Esophagus squamous epithelium (tissue), 4 donors: ENCODE measurements around the gene LOXHD1.

Experiments used
- POLR2A ChIP-seq, 4 donors: fragments of 450-650 bp; IDR thresholded peaks; one replicate each; pipeline ENCODE4 v1.6.1; 2017; ENCODE audit warnings: antibody characterized with exemption in 4 of 4, mild to moderate bottlenecking in 4 of 4, moderate library complexity in 3 of 4
- TF ChIP-seq, protein P1 (sequence below), 6 experiments: fragments of 450-650 bp in 4 of 6; fragments of 200-600 bp in 2 of 6; sonication (generic) in 2 of 6; IDR thresholded peaks; one replicate each; pipeline ENCODE4 v1.5.1; 2016 to 2019; ENCODE audit warnings: antibody characterized with exemption in 6 of 6, mild to moderate bottlenecking in 4 of 6, moderate library complexity in 4 of 6

DNA sequence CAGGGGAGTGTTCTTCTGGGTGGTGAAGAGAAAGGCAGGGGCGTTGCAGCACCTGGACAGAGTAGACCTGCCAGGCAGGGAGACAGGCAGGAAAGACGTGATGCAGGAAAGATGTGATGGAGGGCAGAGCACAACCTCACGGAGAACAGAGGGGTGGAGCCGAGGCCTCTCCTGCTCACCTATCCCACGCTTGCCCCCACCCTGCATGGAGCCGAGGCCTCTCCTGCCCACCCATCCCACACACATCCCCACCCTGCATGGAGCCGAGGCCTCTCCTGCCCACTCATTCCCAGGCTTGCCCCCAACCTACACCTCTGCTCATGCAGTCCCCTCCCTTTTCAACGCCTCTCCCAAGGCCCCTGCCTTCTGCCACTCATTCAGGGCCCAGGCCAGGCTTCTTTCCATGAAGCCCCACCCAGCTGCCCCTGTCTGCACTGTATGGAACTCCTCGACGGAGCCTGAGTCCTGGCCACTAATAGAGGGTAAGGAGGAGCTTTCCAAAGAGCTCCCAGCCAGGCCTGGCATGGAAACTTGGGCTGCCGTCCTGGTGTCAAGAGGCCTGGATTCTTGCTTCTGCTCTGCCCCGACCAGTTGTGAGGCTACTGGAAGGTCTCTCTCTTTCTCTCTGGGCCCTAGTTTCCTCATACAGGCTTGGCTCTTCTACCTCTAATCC is 32.0 kb upstream of the LOXHD1 start:
- TF ChIP-seq, protein P1, sequence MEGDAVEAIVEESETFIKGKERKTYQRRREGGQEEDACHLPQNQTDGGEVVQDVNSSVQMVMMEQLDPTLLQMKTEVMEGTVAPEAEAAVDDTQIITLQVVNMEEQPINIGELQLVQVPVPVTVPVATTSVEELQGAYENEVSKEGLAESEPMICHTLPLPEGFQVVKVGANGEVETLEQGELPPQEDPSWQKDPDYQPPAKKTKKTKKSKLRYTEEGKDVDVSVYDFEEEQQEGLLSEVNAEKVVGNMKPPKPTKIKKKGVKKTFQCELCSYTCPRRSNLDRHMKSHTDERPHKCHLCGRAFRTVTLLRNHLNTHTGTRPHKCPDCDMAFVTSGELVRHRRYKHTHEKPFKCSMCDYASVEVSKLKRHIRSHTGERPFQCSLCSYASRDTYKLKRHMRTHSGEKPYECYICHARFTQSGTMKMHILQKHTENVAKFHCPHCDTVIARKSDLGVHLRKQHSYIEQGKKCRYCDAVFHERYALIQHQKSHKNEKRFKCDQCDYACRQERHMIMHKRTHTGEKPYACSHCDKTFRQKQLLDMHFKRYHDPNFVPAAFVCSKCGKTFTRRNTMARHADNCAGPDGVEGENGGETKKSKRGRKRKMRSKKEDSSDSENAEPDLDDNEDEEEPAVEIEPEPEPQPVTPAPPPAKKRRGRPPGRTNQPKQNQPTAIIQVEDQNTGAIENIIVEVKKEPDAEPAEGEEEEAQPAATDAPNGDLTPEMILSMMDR (IDR thresholded peaks at IDR 0.05): no peak
- TF ChIP-seq POLR2A (IDR thresholded peaks at IDR 0.05): no peak
